CMK (cell line): ENCODE results near the gene MARCHF3.
A peak's percentile ranks its signal among the peaks of the same experiment; 100 is the strongest.
"Not testable (repeated sequence)": the region's sequence is repeated elsewhere in the genome, so short reads cannot be mapped to it uniquely, and the experiment has no call there.

Experiments
- DNase-seq: peaks from one replicate; pipeline ENCODE4 v3.0.0-alpha.2; 2010; ENCODE audit warnings: low read depth

MARCHF3 gene

DNA sequence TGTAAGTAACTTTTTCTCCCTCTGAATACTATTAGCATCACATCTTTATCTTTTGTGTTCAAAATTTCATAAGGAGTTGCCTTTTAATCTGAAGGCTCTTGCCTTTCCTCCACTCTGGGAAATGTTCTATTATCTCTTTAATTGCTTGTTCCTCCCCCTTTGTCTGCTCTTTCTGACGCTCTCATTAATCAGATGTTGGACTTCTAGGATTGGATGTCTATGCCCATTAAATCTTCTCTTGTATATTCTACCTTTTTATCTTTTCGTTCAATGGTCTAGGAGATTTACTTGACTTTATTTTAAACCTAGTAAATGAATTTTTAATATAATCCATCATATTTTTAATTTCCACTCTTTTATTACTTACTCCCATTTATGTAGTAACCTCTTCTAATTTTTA is 76.7 kb downstream of the MARCHF3 start:
- DNase-seq, result no peak

DNA sequence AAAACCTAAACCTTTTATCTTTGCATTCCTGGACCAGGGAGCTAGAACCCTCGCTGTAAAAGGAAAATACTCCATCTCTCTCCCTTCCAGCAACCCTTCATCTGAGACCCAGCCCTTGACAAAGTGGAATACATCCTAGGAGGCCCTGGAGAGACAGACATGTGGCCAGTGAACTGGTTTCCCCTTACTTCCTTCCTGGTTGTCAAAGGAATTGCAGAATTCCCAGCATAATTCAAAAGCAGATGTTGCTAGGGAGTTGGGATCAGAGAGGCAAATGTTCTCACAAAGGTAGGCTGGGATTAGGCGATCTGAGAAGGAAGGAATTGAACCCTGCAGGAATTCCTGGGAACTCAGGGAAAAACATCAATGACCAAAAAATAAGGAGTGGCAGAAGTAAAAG is 80.9 kb downstream of the MARCHF3 start:
- DNase-seq, result no peak

DNA sequence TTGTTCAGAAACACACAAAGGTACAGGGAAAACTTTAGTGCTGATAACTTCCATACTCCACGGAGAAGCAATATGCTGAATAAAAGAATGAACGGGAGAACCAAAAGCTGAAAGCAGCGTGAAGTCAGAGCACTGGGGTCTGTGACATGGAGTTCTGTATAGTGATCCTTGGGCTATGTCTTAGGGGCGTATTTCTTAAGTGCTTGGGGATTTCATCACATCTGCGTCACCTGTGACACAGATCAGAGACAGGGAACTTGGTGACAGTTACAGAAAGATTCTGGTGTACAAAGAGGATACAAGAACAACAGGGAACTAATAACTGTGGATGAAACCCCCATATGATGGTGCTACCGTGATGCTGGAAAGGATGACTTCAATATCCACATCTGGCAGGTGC is 81.9 kb downstream of the MARCHF3 start:
- DNase-seq, result no peak

DNA sequence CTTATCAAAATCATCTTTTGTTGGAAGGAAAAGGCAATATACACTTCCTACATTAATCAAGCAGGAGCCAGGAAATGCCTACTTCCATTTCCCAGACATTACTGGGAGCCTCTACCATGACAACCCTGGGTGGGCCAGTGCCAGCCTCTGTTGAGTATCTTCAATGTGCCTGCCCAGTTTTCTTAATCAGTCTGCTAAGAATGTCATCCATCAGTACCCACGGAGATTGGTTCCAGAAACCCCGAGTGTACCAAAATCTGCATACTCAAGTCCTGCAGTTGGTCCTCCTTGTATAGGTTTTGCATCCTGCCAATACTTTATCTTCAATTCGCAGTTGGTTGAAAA is 82.4 kb downstream of the MARCHF3 start:
- DNase-seq, result no peak

DNA sequence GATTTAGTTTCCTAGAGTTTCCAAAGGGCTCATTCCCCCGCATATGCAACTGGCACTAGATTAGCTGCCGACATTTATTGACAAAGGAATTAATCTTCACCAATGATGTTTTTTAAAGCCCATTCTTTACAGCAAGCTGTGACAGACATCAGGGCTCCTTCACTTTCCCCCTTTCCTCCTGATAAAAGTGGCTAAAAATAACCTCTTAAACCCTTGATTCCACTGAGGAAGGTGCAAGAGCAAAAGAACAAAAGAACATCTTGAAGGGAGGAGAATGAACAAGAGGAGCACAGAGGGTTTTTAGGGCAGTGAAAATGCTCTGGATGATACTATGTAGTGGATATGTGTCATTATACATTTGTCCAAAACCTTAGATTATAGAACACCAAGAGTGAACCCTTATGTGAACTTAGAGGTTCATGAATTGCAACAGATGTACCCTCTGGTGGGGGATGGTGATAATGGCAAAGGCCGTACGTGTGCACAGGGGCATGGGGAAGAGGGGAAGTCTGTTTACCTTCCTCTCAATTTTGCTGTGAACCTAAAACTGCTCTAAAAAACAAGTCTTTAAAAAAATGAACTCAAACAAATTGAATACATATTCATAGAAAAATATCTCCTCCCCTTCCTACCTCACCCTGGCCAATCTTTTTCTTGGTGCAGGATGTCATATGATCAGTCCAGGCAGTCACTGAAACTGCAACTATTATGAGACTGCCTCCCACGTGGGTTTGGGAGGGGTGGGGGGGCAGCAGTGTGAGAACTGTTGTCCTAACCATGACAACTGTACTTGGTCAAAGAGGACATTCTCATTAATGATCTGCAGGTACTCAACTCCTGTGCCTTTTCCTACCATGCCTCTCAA is 83.0 kb downstream of the MARCHF3 start:
- DNase-seq, result no peak

DNA sequence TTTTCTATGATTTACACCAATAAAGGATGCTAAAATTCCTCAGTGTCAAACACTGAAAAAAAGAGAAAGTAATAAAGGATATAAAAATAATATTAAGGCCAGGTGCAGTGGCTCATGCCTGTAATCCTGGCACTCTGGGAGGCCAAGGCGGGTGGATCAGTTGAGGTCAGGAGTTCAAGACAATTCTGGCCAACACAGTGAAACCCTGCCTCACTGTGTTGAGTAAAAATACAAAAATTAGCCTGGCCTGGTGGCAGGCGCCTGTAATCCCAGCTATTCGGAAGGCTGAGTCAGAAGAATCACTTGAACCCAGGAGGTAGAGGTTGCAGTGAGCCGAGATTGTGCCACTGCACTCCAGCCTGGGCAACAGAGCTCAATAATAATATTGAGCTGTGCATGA is 87.5 kb downstream of the MARCHF3 start:
- not testable (repeated sequence) for DNase-seq

DNA sequence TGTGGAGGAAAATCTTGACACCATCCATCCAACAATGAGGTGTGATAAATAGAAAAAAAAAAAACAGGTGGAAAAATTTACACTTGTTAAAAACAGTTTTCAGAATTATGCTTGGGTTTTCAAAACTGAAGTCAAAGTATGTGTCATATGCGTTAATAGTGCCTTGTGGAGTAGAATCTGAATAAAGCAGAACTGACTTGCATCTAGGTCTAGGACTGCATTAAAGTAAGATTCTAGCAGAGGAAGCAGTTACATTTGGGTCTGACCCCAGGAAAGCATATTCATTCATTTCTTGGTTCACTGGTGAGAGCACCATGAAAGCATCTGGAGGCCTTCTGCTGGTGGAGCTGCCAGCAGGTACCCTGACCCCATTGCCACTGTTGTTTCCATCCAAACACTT is 89.0 kb downstream of the MARCHF3 start:
- no peak for DNase-seq

DNA sequence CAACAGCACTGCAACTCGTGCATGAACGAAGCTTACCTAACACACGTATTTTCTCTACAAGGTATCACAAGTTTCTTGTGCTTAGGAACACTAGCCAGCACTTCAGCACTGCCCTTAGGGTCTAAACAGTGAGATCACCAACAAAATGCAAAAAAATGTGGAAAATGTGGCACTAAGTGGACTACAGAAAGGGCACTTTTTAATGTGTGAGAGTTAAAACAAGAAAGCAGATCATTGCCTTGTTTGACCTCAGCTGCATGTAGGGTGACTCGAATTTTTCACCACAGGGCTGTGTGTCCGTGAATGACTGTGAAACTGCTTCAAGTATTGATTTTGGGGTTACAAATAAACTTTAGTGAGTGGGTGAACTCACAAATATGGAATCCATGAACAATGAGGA is 90.5 kb downstream of the MARCHF3 start:
- no peak for DNase-seq

DNA sequence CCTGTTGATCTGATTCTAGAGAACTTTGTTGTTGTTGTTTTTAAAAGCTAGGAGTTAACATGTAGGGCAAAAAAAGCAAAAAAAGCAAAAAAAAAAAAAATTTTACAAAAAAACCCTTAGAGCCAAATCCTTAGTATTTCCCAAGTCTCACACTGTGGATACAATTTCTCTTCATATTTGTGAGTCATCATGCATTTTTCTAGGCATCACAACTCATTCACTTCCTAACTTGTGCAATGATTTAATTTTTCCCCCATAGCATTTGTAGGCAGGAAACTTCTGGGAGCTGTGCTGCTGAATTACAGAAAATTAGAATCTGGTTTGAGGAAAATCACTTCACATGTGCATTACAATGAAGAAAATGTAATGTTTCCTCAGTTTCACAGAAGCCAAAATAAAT is 91.9 kb downstream of the MARCHF3 start:
- DNase-seq, result no peak

DNA sequence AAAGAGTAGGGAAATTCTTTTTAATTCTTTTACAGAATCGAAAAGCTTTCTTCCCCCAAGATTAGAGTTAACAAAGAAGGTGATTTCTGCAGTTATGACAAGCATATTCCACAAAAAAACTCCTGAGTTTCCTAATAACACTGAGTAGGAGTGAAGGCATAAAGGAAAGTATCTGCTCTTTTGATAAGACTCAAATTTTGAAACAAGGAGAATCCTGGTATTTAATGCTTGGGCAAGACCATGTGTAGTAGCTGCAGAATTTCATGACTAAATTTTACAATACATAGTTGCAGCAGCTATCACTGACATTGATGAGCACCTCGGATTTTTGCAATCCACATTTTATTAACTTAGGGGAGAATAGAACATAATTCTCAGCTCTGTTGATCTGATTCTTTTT is 92.6 kb downstream of the MARCHF3 start:
- DNase-seq, result no peak

DNA sequence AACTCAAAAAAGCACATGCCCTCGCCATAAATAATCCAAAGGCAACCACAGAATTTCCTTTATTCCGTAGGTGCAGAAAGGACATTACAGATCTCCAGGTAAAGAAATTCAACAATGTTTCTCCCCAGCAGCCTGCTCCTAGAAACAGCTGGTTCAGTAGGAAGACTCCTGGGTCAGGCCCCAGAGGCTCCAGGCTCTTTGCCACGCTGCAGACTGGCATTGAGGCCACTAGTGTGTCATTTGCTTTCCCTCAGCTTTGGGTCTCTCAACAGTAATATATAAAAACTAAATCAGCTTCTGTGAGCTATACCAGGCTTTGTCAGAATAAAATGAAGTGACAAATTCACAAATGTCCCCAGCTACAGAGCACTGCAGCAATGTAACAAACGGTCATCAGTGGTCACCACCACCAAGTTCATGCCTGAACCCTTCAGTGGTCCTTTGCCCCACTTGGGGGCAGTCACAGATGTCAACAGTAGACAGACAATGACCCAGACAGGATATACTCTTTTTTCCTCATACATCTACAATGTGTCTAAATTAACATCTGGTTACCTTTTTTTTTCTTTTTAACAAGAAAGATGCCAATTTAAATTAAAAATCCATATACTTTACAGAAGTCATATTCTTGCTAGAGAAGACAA is 93.5 kb downstream of the MARCHF3 start:
- DNase-seq, result no peak

DNA sequence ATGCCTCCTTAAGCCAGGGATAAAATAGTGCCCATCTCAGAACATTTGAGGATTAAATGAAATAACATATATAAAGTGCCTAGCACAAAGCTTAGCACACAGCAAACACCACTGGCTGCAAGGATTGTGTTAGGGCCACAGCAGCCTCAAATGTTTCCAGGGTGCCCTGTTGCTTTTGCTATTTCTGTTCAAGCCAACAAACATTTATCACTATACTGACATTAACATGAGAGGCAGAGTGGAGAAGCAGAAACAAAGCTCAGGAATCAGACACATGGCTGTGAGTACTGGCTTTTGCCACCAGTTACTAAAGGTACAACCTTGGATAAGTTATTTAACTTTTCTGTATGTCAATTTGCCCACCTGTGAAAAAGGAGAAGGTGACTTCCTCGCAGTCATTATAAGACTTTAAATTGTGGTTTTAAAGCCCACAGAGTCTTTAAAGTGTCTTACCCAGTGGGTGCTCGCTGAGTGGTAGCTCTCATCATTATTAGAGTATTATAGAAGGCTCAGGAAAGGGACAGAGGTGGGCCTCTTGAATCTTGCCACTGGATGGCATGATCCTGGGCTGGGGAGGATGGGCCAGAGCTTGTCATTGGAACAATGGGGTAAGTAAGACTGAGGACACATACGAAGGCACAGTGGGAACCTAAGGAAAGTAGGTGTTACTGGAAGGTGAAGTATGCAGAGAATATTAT is 98.2 kb downstream of the MARCHF3 start:
- no peak for DNase-seq

DNA sequence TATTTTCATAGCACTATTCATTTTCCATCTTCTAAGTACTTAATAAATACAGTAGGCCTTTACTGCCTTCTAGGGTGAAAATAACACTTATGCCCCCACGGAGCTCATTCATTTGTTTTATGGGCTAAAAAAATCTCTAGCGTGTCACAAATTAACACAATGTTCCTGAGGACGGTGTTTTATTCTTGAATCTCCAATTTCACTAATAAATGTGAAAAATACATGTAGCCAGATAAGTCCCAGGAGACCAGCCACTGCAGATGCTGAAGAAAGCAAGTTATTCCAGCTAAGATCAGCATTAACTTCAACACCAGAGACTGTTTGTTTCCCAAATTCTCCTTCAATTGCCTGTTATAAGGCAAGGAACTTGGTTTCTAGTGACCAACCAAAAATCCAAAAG is 102.3 kb downstream of the MARCHF3 start:
- DNase-seq, result no peak

DNA sequence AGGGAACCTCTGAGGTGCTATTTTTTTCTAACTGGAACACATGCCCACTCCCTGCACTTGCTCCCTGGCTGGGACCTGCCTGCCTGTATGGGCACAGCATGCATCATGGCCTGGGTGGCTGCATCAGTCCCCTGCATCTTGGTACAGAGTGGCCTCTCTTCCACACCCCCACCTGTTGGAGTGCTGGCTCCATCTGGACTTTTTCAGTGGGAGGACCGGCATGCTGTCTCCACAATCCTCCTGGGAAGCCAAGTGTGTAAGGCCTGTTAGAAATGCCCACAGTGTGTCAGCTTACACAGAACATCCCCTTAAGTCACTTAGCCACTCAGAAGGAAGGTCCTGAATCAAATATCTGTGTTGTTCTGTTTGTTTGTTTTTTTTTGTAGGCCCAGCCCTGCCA is 102.9 kb downstream of the MARCHF3 start:
- no peak for DNase-seq

DNA sequence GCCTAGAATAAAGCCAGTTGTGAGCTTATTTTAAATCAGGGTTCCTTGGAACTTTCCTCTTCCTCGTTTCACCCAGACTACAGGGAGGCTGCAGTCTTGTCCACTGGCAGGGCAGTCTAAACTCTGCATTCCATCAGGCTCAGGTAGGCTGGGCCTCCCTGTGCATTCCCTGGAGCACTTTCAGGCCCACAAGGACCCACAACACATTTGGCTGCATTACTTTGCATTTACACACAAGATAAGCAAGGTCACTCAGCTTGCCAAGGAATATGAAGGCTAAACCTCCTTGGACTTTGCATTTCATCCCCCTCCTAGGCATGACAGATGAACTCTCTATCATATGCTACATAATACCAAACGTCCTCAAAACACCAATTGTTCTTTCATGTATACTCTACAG is 104.2 kb downstream of the MARCHF3 start:
- DNase-seq, result no peak

DNA sequence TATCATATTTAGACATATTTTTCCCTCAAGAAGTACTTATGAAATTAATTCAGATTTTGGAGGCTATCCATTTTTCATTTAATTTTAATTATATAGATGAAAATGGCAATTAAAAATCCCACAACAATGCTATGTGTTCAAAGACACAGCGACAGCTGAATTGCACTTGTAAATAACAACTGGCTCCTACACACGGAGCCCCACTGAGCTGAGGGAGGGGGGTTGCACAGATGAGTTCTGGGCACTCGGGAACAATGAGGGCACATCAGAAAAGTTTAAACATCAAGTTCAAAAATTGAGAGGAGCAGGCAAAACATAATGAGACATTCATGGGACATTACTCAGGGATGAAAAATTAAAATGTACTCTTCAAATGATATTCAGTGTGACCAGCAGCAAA is 104.9 kb downstream of the MARCHF3 start:
- no peak for DNase-seq

DNA sequence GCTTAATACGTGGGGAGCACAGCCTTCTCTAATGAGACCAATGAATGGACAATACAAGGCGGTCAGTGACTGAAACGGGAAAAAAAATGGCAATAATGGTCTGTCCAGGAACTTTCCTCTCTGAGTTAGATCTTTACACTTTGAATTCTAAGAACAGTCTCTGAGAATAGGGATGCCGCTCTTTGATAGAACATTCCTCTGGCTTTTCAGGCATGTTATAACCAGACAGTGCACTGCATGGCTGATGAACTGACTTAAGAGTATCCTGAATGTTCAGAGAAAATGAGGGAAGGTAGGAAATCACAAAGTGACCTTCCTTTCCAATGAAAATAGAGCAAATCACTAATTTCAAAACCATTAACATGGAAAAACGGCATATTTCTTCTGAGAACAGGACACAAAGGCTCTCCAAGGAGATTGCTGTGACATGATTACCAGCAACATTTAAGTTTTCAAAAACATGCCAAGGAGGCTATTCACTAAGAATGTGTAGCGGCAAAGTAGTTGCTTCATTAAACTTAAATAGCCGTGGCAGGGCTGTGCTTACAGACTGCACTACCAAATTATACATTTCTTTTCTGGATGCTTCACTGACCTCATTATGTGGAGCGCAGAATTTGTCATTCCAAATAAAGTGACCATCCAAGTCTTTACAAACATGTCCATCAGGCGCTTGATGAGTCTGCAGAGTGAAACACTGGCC is 105.9 kb downstream of the MARCHF3 start:
- no peak for DNase-seq

DNA sequence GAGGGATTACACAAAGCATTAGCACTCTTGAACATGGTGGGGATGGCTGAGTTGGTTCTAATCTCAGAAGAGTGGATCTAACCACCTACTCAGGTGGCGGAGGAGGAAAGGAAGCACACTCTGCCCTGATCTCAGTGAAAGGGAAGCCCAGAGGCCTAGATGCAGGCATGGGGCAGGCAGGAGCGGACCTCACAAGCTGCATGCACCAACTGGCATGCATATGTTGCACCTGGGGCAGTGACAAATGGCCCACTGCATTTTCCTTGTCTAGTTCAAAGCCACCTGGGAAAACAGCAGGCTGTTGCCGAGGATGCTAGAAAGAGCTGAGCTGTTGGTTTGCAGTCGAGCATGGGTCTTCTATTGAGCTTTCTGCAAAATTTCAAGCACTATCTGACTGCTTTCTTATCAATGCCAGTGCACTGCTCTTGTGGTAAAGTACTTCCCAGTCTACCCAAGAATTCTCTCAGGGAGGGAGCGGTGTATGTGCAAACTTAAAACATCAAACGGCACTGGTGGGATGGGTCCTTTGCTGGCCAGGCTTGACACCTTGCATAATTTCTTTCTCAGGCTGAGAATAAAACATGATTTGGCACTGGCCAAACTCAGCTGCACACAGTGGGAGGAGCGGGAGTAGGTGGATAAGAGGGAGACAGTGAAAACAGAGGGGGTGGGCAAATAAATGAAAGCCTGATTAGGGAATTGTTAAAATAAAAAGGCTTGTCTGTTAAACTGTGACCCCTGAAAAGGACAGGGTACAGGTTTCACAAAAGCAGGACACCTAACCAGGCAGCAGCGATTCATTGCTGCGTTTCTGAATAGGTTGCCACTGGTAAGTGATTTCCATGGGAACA is 108.9 kb downstream of the MARCHF3 start:
- peak; percentile 24 for DNase-seq

DNA sequence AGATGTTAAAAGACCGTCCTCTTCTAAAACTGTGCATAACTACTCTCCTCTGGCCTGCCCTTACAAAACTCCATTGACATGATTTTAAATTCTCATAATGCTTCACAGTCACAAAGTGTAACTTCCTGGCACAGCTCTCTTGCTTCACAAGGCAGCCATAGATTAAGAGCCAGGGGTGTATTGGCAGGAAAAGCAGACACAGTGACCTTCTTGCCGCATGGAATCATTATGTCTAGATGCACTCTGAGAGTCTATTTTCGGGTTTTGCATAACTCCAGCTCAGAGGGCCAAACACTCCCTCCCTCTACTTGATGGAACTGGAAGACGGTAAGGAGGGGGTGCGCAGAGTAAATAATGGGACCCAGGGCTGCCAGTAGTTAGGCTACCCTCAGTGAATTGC is 110.1 kb downstream of the MARCHF3 start:
- no peak for DNase-seq

DNA sequence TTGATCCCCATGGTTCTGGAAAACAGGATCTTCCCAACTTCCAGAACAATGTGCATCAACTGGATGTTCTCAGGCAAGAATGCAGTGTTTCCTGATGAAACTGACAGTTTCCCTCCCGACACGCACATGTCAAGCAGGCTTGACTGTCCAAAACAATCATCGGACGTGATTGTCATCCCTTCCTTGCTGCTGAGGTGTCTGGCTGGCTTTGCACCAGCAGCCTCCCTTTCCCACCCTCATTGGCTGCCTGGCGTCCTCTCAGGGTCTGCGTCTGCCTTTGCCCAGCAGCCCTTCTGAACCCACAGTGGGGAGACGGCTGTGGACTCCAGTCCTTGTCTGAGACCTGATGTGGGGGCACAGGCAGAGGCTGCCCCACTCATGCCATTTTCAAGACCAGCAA is 110.8 kb downstream of the MARCHF3 start:
- no peak for DNase-seq

DNA sequence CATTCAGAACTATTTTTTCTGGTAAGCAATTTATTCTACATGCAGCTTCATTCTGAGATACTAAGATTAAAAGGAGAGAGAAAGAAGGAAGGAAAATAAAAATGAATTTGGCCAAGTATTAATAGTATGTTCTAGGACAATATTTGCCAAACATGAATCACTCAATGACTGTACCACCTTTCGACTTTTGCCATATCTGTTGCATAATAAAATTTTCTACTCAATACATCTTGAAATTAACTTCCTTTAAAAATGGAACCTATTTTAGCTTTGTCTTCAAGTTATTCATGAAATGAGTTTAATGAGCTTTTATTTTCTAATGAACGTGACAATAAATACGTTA is 111.8 kb downstream of the MARCHF3 start:
- DNase-seq, result no peak
